Ectodermal cell (in vitro differentiated cells): ENCODE measurements around the gene PLCB4.

ENCODE experiments used
- H3K27ac ChIP-seq: 2 replicates; pipeline ENCODE4 v1.7.0; 2013; ENCODE audit warnings: mild to moderate bottlenecking, low read depth, low read length; ENCODE audit not compliant: insufficient read depth, poor library complexity, severe bottlenecking
- H3K27me3 ChIP-seq: 2 replicates; pipeline ENCODE4 v1.7.0; 2013; ENCODE audit warnings: mild to moderate bottlenecking, low read length; ENCODE audit not compliant: insufficient read depth, control insufficient read depth, poor library complexity, severe bottlenecking
- H3K36me3 ChIP-seq: one replicate; pipeline ENCODE4 v1.7.0; 2013; ENCODE audit warnings: low read length; ENCODE audit not compliant: control insufficient read depth, insufficient read depth
- H3K4me1 ChIP-seq: one replicate; pipeline ENCODE4 v1.7.0; 2013; ENCODE audit warnings: low read length; ENCODE audit not compliant: control insufficient read depth, insufficient read depth
- H3K4me3 ChIP-seq: 2 replicates; pipeline ENCODE4 v1.7.0; 2013; ENCODE audit warnings: low read depth, low read length, control low read depth; ENCODE audit not compliant: insufficient read depth
- H3K9me3 ChIP-seq: 2 replicates; pipeline ENCODE4 v1.7.0; 2013; ENCODE audit warnings: mild to moderate bottlenecking, low read length, moderate library complexity; ENCODE audit not compliant: control insufficient read depth
- WGBS, 2 experiments: methylation state at CpG; one replicate each; pipeline ENCODE4 v1.1.7; 2013; ENCODE audit warnings: missing lambda C conversion rate in 2 of 2; 5-methylcytosine and 5-hydroxymethylcytosine counted together

PLCB4 gene

DNA sequence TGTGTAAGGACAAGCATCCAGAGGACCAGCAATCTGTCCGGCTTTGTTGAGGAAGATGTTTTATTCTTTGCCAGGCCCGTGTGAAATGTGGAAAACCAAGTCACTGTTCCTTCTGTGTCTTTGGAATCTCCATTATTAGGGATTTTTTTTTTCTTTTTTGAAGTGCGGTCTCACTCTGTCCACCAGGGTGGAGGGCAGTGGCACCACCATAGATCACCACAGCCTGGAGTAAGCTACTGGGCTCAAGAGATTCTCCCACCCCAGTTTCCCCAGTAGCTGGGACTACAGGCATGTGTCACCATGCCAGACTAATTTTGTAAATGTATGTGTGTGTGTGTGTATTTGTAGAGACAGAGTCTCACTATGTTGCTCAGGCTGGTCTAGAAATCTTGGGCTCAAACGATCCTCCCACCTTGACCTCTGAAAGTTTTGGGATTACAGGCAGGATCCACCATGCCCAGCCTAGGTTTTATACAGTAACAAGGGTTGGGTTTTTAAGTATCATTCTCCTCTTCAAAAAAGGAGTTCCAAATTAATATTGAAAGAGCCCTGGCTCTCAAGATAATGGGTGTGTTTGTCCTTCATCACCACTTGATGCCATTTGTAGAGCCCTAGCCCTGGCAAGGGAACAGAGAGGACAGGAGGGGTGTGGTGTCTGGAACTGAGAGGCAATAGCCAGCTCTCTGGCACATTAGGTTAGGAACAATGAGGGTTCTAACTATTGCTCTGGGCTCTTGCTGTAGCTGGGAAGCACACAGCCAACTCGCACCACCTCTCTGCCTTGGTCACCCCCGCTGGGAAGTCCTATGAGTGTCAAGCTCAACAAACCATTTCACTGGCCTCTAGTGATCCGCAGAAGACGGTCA lies 448.6 kb downstream of the PLCB4 start:
- Histone ChIP-seq H3K27me3 (peaks cover 56% of the 10 kb centered on the region), H3K27ac (no peak overlapping the region), H3K4me3 (no peak overlapping the region), H3K36me3 (no peaks in the 10 kb centered on the region), H3K9me3 (no peaks in the 10 kb centered on the region), H3K4me1 (peaks cover 38% of the 10 kb centered on the region)
- 80 to 85% methylated on average over 8 of the region's 8 CpGs for WGBS, 2 experiments

DNA sequence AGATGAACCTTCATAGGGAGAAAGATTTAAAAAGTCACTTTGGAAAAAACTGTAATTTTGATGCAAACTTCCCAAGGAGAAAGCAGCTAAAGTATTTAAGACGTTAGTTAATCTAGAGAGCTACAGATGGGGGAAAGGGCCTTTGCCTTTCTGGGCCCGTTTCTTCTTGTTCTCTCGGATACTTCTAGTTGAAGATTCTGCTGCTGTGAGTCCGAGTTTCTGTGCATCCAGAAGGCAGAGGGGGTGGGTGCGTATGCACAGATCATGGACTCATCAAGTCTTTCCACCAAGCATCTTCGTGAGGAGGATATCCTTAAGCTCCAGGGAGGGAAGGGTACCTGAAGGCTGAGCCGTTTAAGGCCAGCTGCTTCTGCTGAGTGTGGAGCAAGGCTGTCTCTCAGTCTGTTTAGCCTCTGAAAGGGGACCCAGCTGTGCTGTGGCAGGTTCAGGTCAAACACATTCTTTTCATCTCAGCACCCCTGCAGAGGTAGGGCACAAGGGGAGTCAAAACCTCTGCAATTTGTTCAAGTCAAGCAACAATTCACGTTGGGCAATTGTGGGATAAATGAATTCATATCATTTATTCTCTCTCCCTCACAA lies 449.8 kb downstream of the PLCB4 start:
- WGBS, 2 experiments: 10 to 13% methylated on average over 7 to 8 of the region's 8 CpGs
- Histone ChIP-seq H3K36me3 (no peaks in the 10 kb centered on the region), H3K9me3 (no peaks in the 10 kb centered on the region), H3K27ac (no peak overlapping the region), H3K4me1 (peaks cover 35% of the 10 kb centered on the region), H3K27me3 (peaks cover 48% of the 10 kb centered on the region), H3K4me3 (no peak overlapping the region)

DNA sequence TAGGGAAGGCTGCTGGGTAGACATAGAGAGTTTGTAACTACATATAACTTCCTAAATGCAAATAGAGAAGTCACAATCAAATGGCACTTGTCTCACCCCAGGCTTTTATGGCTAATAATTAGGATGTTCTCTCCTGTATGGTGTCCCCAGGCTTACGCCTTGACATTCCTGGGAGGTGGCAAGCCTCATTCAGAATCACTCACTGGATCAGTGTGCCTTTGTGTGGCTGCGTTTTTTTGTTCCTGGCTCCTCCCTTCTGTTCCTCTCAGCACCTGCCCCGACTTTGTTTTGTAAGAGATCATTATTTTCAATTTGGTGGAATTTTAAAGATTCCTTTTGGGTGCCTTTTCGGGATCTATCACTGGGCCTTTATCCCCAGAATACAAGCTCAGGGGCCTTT lies 451.2 kb downstream of the PLCB4 start:
- Histone ChIP-seq H3K4me3 (no peak overlapping the region), H3K36me3 (no peaks in the 10 kb centered on the region), H3K27ac (no peak overlapping the region), H3K9me3 (no peaks in the 10 kb centered on the region), H3K4me1 (peaks cover 32% of the 10 kb centered on the region), H3K27me3 (peaks cover 35% of the 10 kb centered on the region)
- WGBS, 2 experiments: 21 to 31% methylated on average over 4 of the region's 4 CpGs

DNA sequence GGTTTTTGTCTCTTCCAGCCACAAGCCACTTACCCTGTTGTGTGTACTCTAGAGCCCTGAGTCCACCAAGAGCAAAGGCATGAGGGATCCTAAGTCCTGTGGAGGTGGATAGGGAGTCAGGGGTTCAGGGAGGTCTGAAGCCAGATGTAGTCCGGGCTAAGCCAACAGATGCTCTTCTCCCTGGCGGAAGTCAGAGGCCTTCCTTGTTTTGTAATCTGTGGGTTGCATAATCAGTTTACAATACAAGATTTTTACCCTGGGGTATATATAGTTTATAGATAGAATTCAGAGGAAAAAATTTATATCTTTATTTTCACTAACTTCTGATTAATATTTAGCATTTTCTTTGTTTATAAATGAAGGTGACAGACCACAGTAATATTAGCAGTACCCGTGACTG lies 454.7 kb downstream of the PLCB4 start:
- Histone ChIP-seq H3K4me1 (peaks cover 16% of the 10 kb centered on the region), H3K27me3 (no peaks in the 10 kb centered on the region), H3K36me3 (no peaks in the 10 kb centered on the region), H3K4me3 (no peak overlapping the region), H3K27ac (no peak overlapping the region), H3K9me3 (no peaks in the 10 kb centered on the region)
- 97 to 100% methylated on average over 2 of the region's 3 CpGs for WGBS, 2 experiments
